Fibroblast of mammary gland (primary cell): ENCODE data around the gene FAF1.

ENCODE experiments used
- DNase-seq: peaks from one replicate; pipeline ENCODE4 v3.0.0-alpha.2; 2010; ENCODE audit warnings: low read depth
- H3K4me3 ChIP-seq: 2 replicates; pipeline ENCODE4 v1.5.1; 2011; ENCODE audit warnings: low read depth, mild to moderate bottlenecking, low read length, moderate library complexity; ENCODE audit not compliant: control insufficient read depth
- CTCF ChIP-seq: conservative IDR thresholded peaks from 2 replicates; pipeline ENCODE4 v1.5.1; 2011; ENCODE audit warnings: low read depth, low read length, inconsistent platforms; ENCODE audit not compliant: control insufficient read depth, insufficient read depth

Gene FAF1

DNA sequence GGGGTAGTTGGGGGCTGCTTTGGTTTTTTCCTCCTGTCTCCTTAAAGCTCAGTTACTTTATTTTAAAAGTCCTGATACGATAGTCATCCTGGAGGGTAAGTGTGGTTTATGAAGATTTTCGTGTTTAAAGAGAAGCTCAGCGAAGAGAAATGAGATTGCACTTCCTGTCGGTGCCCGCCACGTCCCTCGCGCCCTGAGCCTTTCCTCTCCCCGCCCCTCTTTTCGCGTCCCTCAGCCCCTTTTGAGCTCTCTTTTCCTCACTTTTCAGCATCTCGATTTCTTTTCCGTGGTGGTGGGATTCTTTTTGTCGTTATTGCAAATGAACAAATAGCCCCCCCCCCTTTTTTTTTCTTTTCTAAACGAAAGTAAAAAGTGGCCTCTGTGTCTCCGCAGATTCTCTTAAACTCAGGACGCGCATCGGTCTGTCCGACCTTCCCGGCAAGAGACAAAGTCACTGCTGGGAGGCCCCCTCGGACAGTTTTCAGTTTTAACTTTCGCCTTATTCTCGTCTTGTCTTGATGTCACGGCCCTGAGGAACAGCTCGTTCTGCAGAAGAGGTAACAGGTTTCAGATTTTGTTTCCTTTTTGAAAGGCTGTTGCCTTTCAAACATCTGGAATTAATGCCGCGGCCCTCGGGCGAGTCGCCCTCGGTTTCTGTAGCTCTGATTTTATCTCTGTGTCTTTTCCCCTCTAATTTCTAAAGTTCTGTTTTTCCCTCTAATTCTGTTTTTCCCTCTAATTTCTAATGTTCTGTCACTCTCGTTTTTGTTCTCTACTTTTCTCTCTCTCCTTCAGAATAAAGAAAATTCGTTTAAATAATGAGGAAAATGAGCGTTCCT is 535.8 kb downstream of the FAF1 start:
- TF ChIP-seq CTCF = no peak
- H3K4me3 ChIP-seq = no peak overlapping the region
- no peak for DNase-seq

GRCh38 chr1:50423670-50424000 is 536.4 kb downstream of the FAF1 start:
- DNase-seq = no peak
- H3K4me3 ChIP-seq = no peak overlapping the region
- no peak for TF ChIP-seq CTCF

- H3K4me3 ChIP-seq = no peak within 1 kb of the TSS
- no peak for TF ChIP-seq CTCF
- DNase-seq = peak; percentile 15
Measured at GRCh38 chr1:50422946-50423669, 537.0 kb downstream of the FAF1 start, which contains the start of gene DMRTA2. TSS of gene DMRTA2 (minus strand) at chr1:50423443. CDS start at chr1:50421536, 1,907 bp downstream.

DNA sequence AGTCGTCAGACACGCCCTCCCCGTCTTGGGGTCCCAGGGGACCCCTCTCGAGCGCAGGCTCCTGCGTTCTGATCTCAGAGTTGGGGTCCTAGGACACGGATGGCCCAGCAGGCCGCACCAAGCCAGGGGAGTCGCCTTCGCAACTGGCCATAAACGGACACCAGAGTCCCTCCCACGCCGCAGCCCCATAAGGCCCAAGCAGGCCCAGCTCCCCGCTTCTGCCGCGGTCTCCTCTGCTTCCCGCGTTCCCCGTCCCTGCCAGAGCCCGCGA is 537.5 kb downstream of the FAF1 start:
- no peak for TF ChIP-seq CTCF
- H3K4me3 ChIP-seq = no peak overlapping the region
- no peak for DNase-seq

DNA sequence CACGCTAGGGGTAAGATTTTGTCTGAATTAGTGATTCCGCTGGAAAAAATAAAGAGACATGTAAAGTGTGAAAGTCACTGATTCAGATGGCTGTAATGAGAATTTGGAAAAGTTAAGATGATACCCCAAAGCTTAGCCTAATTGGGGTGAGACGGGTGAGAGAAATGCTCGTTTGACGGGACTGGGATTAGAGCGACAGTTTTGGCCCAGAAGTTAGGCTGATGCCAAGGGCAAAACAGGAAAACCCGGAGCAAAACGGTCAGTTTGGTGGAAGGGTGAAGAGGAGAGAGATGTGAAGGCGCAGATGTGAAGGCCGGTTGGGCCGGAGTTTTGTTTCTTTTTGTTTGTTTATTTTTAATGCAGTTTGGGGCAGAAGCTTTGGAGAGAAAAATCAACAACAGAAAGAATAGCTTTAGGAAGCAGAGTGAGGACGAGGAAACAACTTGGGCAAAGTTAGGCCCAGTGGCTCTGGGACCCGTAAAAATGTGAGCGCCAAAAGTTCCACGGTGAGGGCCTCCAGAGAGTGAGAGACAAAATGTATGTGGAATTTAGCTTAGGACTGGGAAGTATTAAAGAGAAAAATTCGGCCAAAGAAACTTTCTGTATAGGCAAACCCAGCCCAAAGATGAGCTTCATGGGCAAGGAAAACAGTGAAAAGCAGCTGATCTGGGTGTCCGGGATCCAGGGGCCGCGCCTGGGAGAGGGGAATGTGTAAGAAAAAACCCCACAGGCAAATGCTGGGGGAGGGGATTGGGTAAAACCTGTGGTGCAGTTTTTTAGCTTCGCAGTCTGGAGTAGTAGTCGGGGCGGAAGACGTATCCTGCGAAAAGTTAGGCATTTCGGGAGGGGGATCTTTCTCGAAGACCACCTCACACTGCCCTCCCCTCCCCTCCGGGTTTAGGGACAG is 538.0 kb downstream of the FAF1 start:
- H3K4me3 ChIP-seq = no peak overlapping the region
- DNase-seq = no peak

More for the DNA sequence above, 538.0 kb downstream of the FAF1 start:
- no peak for TF ChIP-seq CTCF
